ENCODE data around the gene PIGR. TPM values are rescaled to one million over a fixed set of nuclear protein-coding genes. Genes with fewer than 3 reads are reported as not detected.

PIGR gene
- total RNA-seq, 1 donor from 2014 or later: 0.53 TPM

GRCh38 chr1:206947255-206947654, 989 bp upstream of the PIGR start:
- TF ChIP-seq CTCF (IDR thresholded peaks at IDR 0.05): no peak

GRCh38 chr1:206945779-206946178, 487 bp downstream of the PIGR start:
- no peaks in the 10 kb centered on the region for H3K4me1 ChIP-seq
- no peak for DNase-seq (ENCODE audit: low spot score in 2 of 2)
- no peak for TF ChIP-seq CTCF (IDR thresholded peaks at IDR 0.05)
- no peak overlapping the region for H3K27ac ChIP-seq
- H3K9me3 ChIP-seq: no peaks in the 10 kb centered on the region
- H3K27me3 ChIP-seq: no peaks in the 10 kb centered on the region
- H3K36me3 ChIP-seq: no peaks in the 10 kb centered on the region
- no peak overlapping the region for H3K4me3 ChIP-seq
- intact Hi-C loops (cut with DNase I): no loop called here

More at GRCh38 chr1:206947255-206947654, 989 bp upstream of the PIGR start:
- no peak for DNase-seq (ENCODE audit: low spot score in 2 of 2)
- Histone ChIP-seq H3K36me3 (no peaks in the 10 kb centered on the region), H3K4me1 (no peaks in the 10 kb centered on the region), H3K27me3 (no peaks in the 10 kb centered on the region), H3K27ac (no peak overlapping the region), H3K4me3 (no peak overlapping the region), H3K9me3 (no peaks in the 10 kb centered on the region)
- intact Hi-C loops (cut with DNase I): no loop called here

GRCh38 chr1:206944703-206945102, 1.6 kb downstream of the PIGR start:
- Histone ChIP-seq H3K9me3 (no peaks in the 10 kb centered on the region), H3K27me3 (no peaks in the 10 kb centered on the region), H3K27ac (no peak overlapping the region), H3K4me1 (no peaks in the 10 kb centered on the region), H3K4me3 (no peak overlapping the region), H3K36me3 (no peaks in the 10 kb centered on the region)
- intact Hi-C loops (cut with DNase I): no loop called here
- no peak for TF ChIP-seq CTCF (IDR thresholded peaks at IDR 0.05)
- DNase-seq (ENCODE audit: low spot score in 2 of 2): no peak

- intact Hi-C loops (cut with DNase I): no loop called here
- no peaks in the 10 kb centered on the region for H3K9me3 ChIP-seq
- no peak overlapping the region for H3K4me3 ChIP-seq
- TF ChIP-seq CTCF (IDR thresholded peaks at IDR 0.05): no peak
- H3K4me1 ChIP-seq: no peaks in the 10 kb centered on the region
- DNase-seq (ENCODE audit: low spot score in 2 of 2): no peak
- no peak overlapping the region for H3K27ac ChIP-seq
- H3K27me3 ChIP-seq: no peaks in the 10 kb centered on the region
- H3K36me3 ChIP-seq: no peaks in the 10 kb centered on the region
Measured at GRCh38 chr1:206941766-206942418, 4.4 kb downstream of the PIGR start.

GRCh38 chr1:206940588-206940936, 5.7 kb downstream of the PIGR start:
- no peak for TF ChIP-seq CTCF (IDR thresholded peaks at IDR 0.05)
- DNase-seq (ENCODE audit: low spot score in 2 of 2): no peak
- H3K36me3 ChIP-seq: no peaks in the 10 kb centered on the region
- H3K4me3 ChIP-seq: no peak overlapping the region
- H3K9me3 ChIP-seq: no peaks in the 10 kb centered on the region
- H3K27ac ChIP-seq: no peak overlapping the region
- no peaks in the 10 kb centered on the region for H3K4me1 ChIP-seq
- intact Hi-C loops (cut with DNase I): no loop called here
- no peaks in the 10 kb centered on the region for H3K27me3 ChIP-seq

Measured in ascending aorta (tissue), 2 donors.